Measurements from ENCODE around the gene DUOX2.
A peak's percentile ranks its signal among the peaks of the same experiment; 100 is the strongest.
"Not testable (repeated sequence)": the region's sequence is repeated elsewhere in the genome, so short reads cannot be mapped to it uniquely, and the experiment has no call there.

DUOX2 gene

GRCh38 chr15:45138814-45139765, 25.1 kb upstream of the DUOX2 start:
- no peak for DNase-seq (ENCODE audit: low read depth)

- no peak for DNase-seq (ENCODE audit: low read depth)
Measured at GRCh38 chr15:45137703-45138102, 23.7 kb upstream of the DUOX2 start.

- DNase-seq (ENCODE audit: low read depth), result no peak
Measured at GRCh38 chr15:45136378-45136764, 22.4 kb upstream of the DUOX2 start.

- not testable (repeated sequence) for DNase-seq (ENCODE audit: low read depth)
Measured at GRCh38 chr15:45135705-45136377, 21.9 kb upstream of the DUOX2 start.

GRCh38 chr15:45134682-45135604, 21.0 kb upstream of the DUOX2 start:
- DNase-seq (ENCODE audit: low read depth), result no peak

GRCh38 chr15:45134046-45134445, 20.1 kb upstream of the DUOX2 start:
- no peak for DNase-seq (ENCODE audit: low read depth)

GRCh38 chr15:45133561-45133920, 19.6 kb upstream of the DUOX2 start:
- DNase-seq (ENCODE audit: low read depth), result no peak

- DNase-seq (ENCODE audit: low read depth), result no peak
Measured at GRCh38 chr15:45132844-45133560, 19.0 kb upstream of the DUOX2 start.

GRCh38 chr15:45131510-45131909, 17.5 kb upstream of the DUOX2 start:
- no peak for DNase-seq (ENCODE audit: low read depth)

- no peak for DNase-seq (ENCODE audit: low read depth)
Measured at GRCh38 chr15:45130291-45131000, 16.5 kb upstream of the DUOX2 start.

- no peak for DNase-seq (ENCODE audit: low read depth)
Measured at GRCh38 chr15:45129651-45130129, 15.7 kb upstream of the DUOX2 start, which contains the start of the genes DUOX1 and DUOXA1. Gene DUOX1 (plus strand): TSS chr15:45129994. CDS start chr15:45131967, 1,973 bp downstream. Gene DUOXA1 (minus strand): TSS chr15:45129879. CDS start chr15:45123014, 6,865 bp downstream.

- DNase-seq (ENCODE audit: low read depth), result no peak
Measured at GRCh38 chr15:45128971-45129639, 15.1 kb upstream of the DUOX2 start.

- DNase-seq (ENCODE audit: low read depth), result no peak
Measured at GRCh38 chr15:45126535-45127158, 12.7 kb upstream of the DUOX2 start.

- DNase-seq (ENCODE audit: low read depth), result no peak
Measured at GRCh38 chr15:45123397-45123796, 9.4 kb upstream of the DUOX2 start.

- DNase-seq (ENCODE audit: low read depth), result no peak
Measured at GRCh38 chr15:45122719-45123118, 8.7 kb upstream of the DUOX2 start.

GRCh38 chr15:45121706-45122417, 7.9 kb upstream of the DUOX2 start:
- peak; percentile 76 for DNase-seq (ENCODE audit: low read depth)

- DNase-seq (ENCODE audit: low read depth), result no peak
Measured at GRCh38 chr15:45121020-45121419, 7.0 kb upstream of the DUOX2 start.

- no peak for DNase-seq (ENCODE audit: low read depth)
Measured at GRCh38 chr15:45120081-45120972, 6.4 kb upstream of the DUOX2 start.

Data from non-pigmented ciliary epithelial cell (primary cell).